Fibroblast of pulmonary artery (primary cell): ENCODE data around the gene MGLL.

Experiments used
- DNase-seq: peaks from one replicate; pipeline ENCODE4 v3.0.0-alpha.2; 2010; ENCODE audit warnings: low read depth
- H3K4me3 ChIP-seq: replicated peaks from 2 replicates; pipeline ENCODE4 v1.5.1; 2011; ENCODE audit warnings: low read depth, mild to moderate bottlenecking, control low read depth, low read length, moderate library complexity
- TF ChIP-seq, protein P1 (sequence below): IDR thresholded peaks from 2 replicates; pipeline ENCODE4 v1.5.1; 2011; ENCODE audit warnings: mild to moderate bottlenecking, control low read depth, low read length, inconsistent platforms; ENCODE audit errors: missing control alignments

MGLL gene

DNA sequence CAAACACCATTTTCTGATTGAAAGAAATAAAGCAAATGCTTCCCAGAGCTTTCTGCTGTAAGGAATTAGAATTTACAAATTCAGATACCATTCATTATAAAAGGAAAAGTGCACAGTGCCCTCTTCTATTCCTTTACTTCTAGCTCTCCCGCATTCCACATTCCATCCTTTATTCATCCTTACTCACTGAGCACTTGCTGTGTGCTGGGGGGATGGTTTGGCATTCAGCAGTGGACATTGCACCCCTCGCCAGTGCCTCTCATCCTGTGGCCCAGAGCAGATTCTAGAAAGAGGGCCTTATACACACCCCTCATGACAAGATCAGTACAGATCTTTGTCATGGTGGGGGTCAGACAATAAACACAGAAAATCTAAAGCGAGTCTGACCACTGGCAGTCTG is 73.0 kb downstream of the MGLL start:
- no peak for DNase-seq
- H3K4me3 ChIP-seq: no peak overlapping the region
- TF ChIP-seq, protein P1, sequence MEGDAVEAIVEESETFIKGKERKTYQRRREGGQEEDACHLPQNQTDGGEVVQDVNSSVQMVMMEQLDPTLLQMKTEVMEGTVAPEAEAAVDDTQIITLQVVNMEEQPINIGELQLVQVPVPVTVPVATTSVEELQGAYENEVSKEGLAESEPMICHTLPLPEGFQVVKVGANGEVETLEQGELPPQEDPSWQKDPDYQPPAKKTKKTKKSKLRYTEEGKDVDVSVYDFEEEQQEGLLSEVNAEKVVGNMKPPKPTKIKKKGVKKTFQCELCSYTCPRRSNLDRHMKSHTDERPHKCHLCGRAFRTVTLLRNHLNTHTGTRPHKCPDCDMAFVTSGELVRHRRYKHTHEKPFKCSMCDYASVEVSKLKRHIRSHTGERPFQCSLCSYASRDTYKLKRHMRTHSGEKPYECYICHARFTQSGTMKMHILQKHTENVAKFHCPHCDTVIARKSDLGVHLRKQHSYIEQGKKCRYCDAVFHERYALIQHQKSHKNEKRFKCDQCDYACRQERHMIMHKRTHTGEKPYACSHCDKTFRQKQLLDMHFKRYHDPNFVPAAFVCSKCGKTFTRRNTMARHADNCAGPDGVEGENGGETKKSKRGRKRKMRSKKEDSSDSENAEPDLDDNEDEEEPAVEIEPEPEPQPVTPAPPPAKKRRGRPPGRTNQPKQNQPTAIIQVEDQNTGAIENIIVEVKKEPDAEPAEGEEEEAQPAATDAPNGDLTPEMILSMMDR: no peak

DNA sequence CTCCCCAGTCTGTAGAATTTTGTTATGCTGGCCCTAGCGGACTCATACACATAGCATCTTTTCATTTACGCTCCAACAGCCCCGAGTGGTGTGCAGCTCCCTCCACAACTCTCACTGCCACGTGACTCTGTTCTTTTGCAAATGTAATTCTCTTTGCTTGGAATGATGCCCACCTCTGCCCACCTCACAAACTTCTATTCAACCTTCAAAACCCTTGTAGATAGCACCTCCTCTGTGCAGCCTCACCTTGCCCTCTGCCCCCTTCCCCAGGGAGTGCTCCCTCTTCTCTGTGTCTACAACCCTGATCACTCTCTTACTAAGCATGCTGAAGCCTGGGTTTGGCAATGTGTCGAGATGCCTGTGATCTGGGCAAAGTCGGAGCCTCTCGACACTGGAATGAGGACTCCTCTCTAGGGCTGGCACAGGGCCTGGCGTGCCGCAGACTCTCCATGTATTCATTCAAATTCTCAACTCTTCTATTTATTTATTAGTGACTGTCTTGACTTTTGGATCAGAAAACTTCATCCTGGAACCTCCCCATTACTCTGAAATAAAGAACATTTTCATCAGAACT is 73.5 kb downstream of the MGLL start:
- H3K4me3 ChIP-seq: no peak overlapping the region
- no peak for DNase-seq
- TF ChIP-seq, protein P1: no peak

DNA sequence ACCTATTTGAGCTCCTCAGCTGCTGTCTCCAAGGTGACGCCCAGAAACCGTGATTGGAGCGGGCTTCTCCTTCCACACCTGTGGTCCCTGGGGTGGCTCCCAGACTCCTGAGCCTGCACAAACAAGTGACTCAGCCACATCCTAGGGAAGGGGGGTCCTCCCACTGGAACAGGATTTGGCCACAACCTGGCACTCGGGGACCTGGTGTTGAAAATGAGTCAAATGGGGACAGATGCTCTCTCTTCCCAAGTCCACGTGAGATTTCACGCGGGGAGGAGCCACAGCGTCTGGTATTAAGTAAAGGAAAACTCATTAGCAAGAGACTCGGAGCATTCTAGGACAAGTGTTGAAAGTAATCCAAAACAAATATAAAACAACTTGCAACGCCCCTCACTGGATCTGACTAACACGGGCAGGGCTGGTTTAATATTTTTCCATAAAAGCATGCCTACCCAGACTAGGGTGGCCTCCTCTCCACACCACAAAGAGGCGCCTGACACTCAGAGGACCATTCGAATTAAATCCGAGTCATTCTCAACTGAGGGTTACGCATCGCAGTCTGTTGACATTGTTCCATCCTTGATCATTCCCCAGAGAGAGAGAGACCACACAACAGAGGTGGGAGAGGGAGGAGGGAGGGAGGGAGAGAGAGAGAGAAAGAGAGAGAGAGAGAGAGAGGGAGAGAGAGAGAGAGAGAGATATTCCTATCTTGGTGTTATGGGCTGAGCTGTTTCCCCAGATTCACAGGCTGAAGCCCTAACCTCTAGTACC is 74.4 kb downstream of the MGLL start:
- peak; percentile 68 for DNase-seq
- no peak overlapping the region for H3K4me3 ChIP-seq
- TF ChIP-seq, protein P1: no peak

DNA sequence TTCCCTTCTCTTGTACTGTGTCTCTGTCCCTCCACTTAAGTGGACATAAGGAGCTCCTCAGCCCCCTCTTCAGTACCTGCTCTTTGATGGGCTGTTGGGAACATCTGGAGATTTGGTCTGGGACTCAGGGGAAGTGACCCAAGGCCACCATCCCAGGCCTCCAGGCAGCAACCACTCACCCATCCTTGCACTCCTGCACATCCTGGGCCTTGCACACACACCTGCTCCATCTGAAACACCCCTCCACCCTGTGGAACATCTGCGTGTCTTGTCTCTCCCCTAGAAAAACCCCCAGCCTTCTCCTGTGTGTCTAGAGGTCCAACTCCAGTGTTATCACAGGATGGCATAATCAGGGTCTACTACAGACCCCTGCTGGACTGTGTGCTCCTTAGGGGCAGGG is 75.2 kb downstream of the MGLL start:
- TF ChIP-seq, protein P1: no peak
- DNase-seq: no peak
- no peak overlapping the region for H3K4me3 ChIP-seq

DNA sequence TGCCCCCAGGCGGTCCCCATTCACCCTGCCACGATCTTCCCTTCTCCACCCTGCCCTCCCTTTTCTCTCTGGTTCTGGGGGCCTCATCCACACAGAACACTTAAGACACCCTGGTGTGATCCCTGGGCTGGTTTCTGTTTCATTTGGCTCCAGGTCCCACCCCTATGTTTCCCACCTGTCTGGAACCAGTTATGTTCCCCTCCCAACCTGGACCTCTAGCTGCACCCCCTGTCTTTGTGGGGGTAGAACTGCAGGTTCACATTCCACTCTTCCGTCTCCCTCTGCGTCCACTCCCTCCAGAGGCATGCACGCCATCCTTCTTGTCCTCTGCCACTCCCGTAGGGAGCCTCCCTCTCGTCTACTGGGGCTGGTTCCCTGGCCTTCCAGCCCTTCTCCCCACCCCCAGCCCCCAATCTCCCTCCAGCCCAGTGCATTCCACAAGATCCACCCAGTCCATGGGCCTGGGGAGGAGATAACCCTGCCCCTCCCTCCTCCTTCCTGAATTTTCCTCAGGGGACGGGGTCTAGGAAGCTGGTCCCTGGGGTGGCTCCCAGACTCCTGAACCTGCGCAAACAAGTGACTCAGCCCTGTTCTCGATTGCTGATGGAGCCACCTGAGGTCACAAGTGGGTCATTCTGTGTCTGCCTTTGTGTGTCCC is 75.8 kb downstream of the MGLL start:
- no peak for DNase-seq
- TF ChIP-seq, protein P1: peak; percentile 8
- H3K4me3 ChIP-seq: no peak overlapping the region

DNA sequence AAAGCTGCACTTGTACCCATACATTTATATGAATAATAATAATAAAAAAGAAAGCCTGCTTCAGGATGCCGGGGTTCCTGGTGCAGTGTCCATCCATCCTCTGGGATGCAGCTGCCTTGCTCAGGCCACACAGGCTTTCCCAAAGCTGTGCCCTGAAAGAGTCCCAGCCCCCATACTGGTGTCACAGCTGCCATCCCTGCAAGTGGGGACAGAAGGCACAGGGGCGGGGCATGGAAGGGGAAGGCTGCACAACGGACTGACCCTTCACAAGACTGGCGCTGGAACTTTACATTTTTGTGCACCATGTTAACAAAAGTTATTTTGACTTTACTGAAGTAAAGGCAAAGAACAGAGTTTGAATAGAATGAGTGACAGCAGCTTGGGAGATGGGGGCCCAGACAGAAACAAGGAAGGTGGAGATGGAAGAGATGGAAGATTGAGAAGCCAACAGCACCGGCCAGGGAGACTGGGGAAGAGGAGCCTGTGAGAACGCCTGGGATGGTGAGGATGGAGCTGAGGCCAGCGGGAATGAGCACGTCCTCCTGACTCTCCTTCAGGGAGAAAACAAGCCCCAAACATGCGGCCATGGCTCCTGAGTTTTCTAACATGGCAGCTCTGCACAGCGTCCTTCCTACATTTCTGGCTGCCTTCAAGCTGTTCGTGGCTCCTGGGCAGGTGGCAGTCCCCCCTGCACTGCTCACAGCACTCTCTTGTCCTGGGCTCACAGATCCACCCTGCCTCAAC is 76.5 kb downstream of the MGLL start:
- TF ChIP-seq, protein P1: no peak
- no peak overlapping the region for H3K4me3 ChIP-seq
- no peak for DNase-seq
